K562 (cell line): ENCODE data around the gene SYDE1. TPM values are rescaled to one million over a fixed set of nuclear protein-coding genes. Genes with fewer than 3 reads are reported as not detected.

Experiments used
- ATAC-seq: fragments of 200-7000 bp; cut with Tn5 transposase; 3 replicates; pipeline ENCODE4 v1.9.1; 2020; ENCODE audit warnings: moderate library complexity
- BruUV-seq: library from RNA; stranded (reverse); fragments of 400-500 nt; replicated peaks from 2 replicates; lab custom pipeline; 2021; lab: Mats Ljungman, UMichigan
- CTCF ChIA-PET: fragments of 300-600 bp; formaldehyde crosslinking; extraction: SDS; loops from one replicate; lab custom pipeline; 2021; ENCODE audit warnings: low intra/inter-chr PET ratio; lab: Yijun Ruan, JAX
- POLR2A ChIA-PET: fragments of 300-600, 350-650 bp; sonication (Branson Sonifier 250); formaldehyde crosslinking; extraction: SDS; loops from one replicate; lab custom pipeline; 2021; ENCODE audit warnings: antibody characterized with exemption, inconsistent platforms; lab: Yijun Ruan, JAX
- DNase-seq, 4 experiments: peaks; one replicate each; pipeline versions ENCODE4 v3.0.0 to v3.0.0-alpha.2; 2011 to 2018; ENCODE audit warnings: low spot score in 3 of 4, mixed read lengths in 3 of 4; ENCODE audit errors: extremely low read depth in 1 of 4
- FAIRE-seq: peaks from 2 replicates; lab custom pipeline; 2011; peaks lifted over from hg19 to GRCh38; lab: Jason Lieb, UNC
- H2AFZ ChIP-seq: 2 replicates; pipeline ENCODE4 v1.6.0; 2011; ENCODE audit warnings: low read depth, low read length, control low read depth, inconsistent platforms
- H3K27ac ChIP-seq: fragments of 200-600 bp; 3 replicates; pipeline ENCODE4 v1.8.0; 2011; ENCODE audit warnings: low read depth, mild to moderate bottlenecking, control low read depth, inconsistent platforms, low read length, moderate library complexity, mixed read lengths; ENCODE audit errors: extremely low read depth
- H3K27me3 ChIP-seq, 2 experiments: fragments of 300-600 bp in 1 of 2; 2 replicates in 1 of 2; 3 replicates in 1 of 2; pipeline versions ENCODE4 v1.6.0 to v1.8.0; 2011; ENCODE audit warnings: inconsistent platforms in 2 of 2, low read length in 2 of 2, mild to moderate bottlenecking in 1 of 2, mixed read lengths in 1 of 2, moderate library complexity in 1 of 2; ENCODE audit not compliant: control insufficient read depth in 2 of 2, insufficient read depth in 2 of 2
- H3K36me3 ChIP-seq: fragments of 300-600 bp; 3 replicates; pipeline ENCODE4 v1.8.0; 2011; ENCODE audit warnings: mild to moderate bottlenecking, low read length, inconsistent platforms; ENCODE audit not compliant: control insufficient read depth, insufficient read depth
- H3K4me1 ChIP-seq, 2 experiments: fragments of 200-600 bp in 1 of 2; replicated peaks in 1 of 2; 2 replicates in 1 of 2; 3 replicates in 1 of 2; pipeline versions ENCODE4 v1.5.1 to v1.8.0; 2011; ENCODE audit warnings: inconsistent platforms in 2 of 2, low read length in 2 of 2, mild to moderate bottlenecking in 1 of 2, mixed read lengths in 1 of 2, moderate library complexity in 1 of 2; ENCODE audit not compliant: control insufficient read depth in 2 of 2, insufficient read depth in 2 of 2
- H3K4me2 ChIP-seq: 2 replicates; pipeline ENCODE4 v1.6.1; 2011; ENCODE audit warnings: low read length, control low read depth, inconsistent platforms, mixed read lengths; ENCODE audit not compliant: insufficient read depth
- H3K4me3 ChIP-seq: fragments of 200-600 bp; sonication (generic), shearing (Covaris generic); 2 replicates; pipeline ENCODE4 v1.5.1; 2016; ENCODE audit warnings: control low read depth, inconsistent platforms
- H3K79me2 ChIP-seq: fragments of 200-600 bp; 3 replicates; pipeline ENCODE4 v1.8.0; 2011; ENCODE audit warnings: low read length, inconsistent platforms; ENCODE audit not compliant: control insufficient read depth, insufficient read depth
- H3K9ac ChIP-seq, 2 experiments: 2 replicates each; pipeline versions ENCODE4 v1.6.0 to v1.6.1; 2011; ENCODE audit warnings: low read depth in 2 of 2, low read length in 2 of 2, control low read depth in 1 of 2, inconsistent platforms in 1 of 2, mild to moderate bottlenecking in 1 of 2, mixed read lengths in 1 of 2; ENCODE audit not compliant: insufficient read depth in 1 of 2
- H3K9me1 ChIP-seq: one replicate; pipeline ENCODE4 v1.6.0; 2011; ENCODE audit warnings: inconsistent platforms, mild to moderate bottlenecking, low read length, moderate library complexity; ENCODE audit not compliant: control insufficient read depth, insufficient read depth
- H3K9me3 ChIP-seq: replicated peaks from 2 replicates; pipeline ENCODE4 v1.5.1; 2011; ENCODE audit warnings: low read depth, low read length, inconsistent platforms; ENCODE audit not compliant: control insufficient read depth, insufficient read depth
- H4K20me1 ChIP-seq: replicated peaks from 2 replicates; pipeline ENCODE4 v1.6.1; 2011; ENCODE audit warnings: low read length, inconsistent platforms, mixed read lengths; ENCODE audit not compliant: control insufficient read depth, insufficient read depth
- BDP1 ChIP-seq: IDR thresholded peaks from 3 replicates; pipeline ENCODE4 v1.6.1; 2011; ENCODE audit not compliant: insufficient read length, insufficient read depth
- CBX3 ChIP-seq, 2 experiments: IDR thresholded peaks; 1 replicate in 1 of 2; 2 replicates in 1 of 2; pipeline ENCODE4 v1.6.1; 2012; ENCODE audit warnings: inconsistent platforms in 2 of 2, low read length in 2 of 2, borderline replicate concordance in 1 of 2, control low read depth in 1 of 2
- RAD21 ChIP-seq, 2 experiments: fragments of 250-450 bp in 1 of 2; fragments of 450-650 bp in 1 of 2; sonication (Bioruptor Pico) in 1 of 2; formaldehyde crosslinking in 1 of 2; IDR thresholded peaks in 1 of 2; conservative IDR thresholded peaks in 1 of 2; 2 replicates each; pipeline versions ENCODE4 v1.4.0 to v1.8.0; 2020 to 2022; ENCODE audit warnings: mild to moderate bottlenecking in 2 of 2, moderate library complexity in 1 of 2
- RFX1 ChIP-seq: fragments of 450-650 bp; IDR thresholded peaks from 2 replicates; pipeline ENCODE4 v1.6.1; 2016; ENCODE audit warnings: mild to moderate bottlenecking, moderate library complexity
- SMC3 ChIP-seq: conservative IDR thresholded peaks from 2 replicates; pipeline ENCODE4 v1.6.1; 2011; ENCODE audit warnings: low read depth, low read length, improper control_type of control experiment; ENCODE audit not compliant: insufficient read depth
- ZNF232 ChIP-seq: sonication (generic); formaldehyde crosslinking; IDR thresholded peaks from 2 replicates; pipeline ENCODE4 v1.8.0; 2022; ENCODE audit warnings: mild to moderate bottlenecking, missing genetic modification reagents
- ZNF274 ChIP-seq: IDR thresholded peaks from 2 replicates; pipeline ENCODE4 v1.6.1; 2011; ENCODE audit warnings: low read depth, mild to moderate bottlenecking, low read length, moderate library complexity, borderline replicate concordance
- ZNF316 ChIP-seq: fragments of 450-650 bp; IDR thresholded peaks from 2 replicates; pipeline ENCODE4 v1.6.1; 2016
- ZNF551 ChIP-seq: fragments of 250-450 bp; sonication (Bioruptor Pico); IDR thresholded peaks from 2 replicates; pipeline ENCODE4 v1.5.0; 2021; ENCODE audit warnings: mild to moderate bottlenecking, moderate library complexity
- ZNF57 ChIP-seq: fragments of 450-650 bp; formaldehyde crosslinking; IDR thresholded peaks from 2 replicates; pipeline ENCODE4 v1.4.0; 2020; ENCODE audit warnings: mild to moderate bottlenecking, moderate library complexity
- WGBS: fragments of 100-300 bp; shearing (Covaris generic); methylation state at CpG from one replicate; pipeline ENCODE4 v1.1.6; 2016; ENCODE audit warnings: low coverage, mixed read lengths; ENCODE audit not compliant: insufficient coverage; ENCODE audit errors: missing lambda C conversion rate; 5-methylcytosine and 5-hydroxymethylcytosine counted together
- in situ Hi-C: fragments of 300-500 bp; cut with MboI; formaldehyde crosslinking; loops from 4 replicates; pipeline ENCODE4 v1.15.0; 2018; ENCODE audit warnings: inconsistent platforms, mixed read lengths
- intact Hi-C: fragments of 100-400 bp; cut with micrococcal nuclease; formaldehyde crosslinking; loops from 2 replicates; pipeline ENCODE4 v1.14.2; 2022
- polyA plus RNA-seq, 8 experiments: library from polyadenylated mRNA; depleted of rRNA in 4 of 8; stranded (reverse) in 5 of 8; unstranded in 3 of 8; fragments of >200 nt; fragmentation: Nextera tagmentation in 2 of 8; fragmentation: Illumina TruSeq in 1 of 8; extraction: Ambion mirVana in 2 of 8; extraction: Trizol in 1 of 8; gene quantifications; 2 replicates each; pipeline versions ENCODE4 v1.2.1 to v1.2.3, GENCODE V29; 2011 to 2014; ENCODE audit warnings: inconsistent platforms in 1 of 8, missing spikeins in 1 of 8
- total RNA-seq, 7 experiments: library from RNA; depleted of rRNA in 6 of 7; stranded (reverse); fragments of >200 nt in 6 of 7; fragmentation: Illumina TruSeq in 2 of 7; extraction: Trizol in 2 of 7; gene quantifications; 2 replicates each; pipeline versions ENCODE4 v1.2.1 to v1.2.3, GENCODE V29; 2011 to 2021; ENCODE audit warnings: low replicate concordance in 1 of 7
- TF ChIP-seq, protein P1 (sequence below), 3 experiments: IDR thresholded peaks in 2 of 3; conservative IDR thresholded peaks in 1 of 3; 2 replicates each; pipeline ENCODE4 v1.5.1; 2011 to 2012; ENCODE audit warnings: low read length in 3 of 3, mild to moderate bottlenecking in 3 of 3, control low read depth in 2 of 3, improper control_type of control experiment in 1 of 3, inconsistent platforms in 1 of 3, low read depth in 1 of 3, mixed read lengths in 1 of 3, moderate library complexity in 1 of 3; ENCODE audit not compliant: insufficient read depth in 2 of 3

SYDE1 gene
- total and polyA plus RNA-seq, 9 of the 15 experiments (the other 6 are each of a cell fraction or from before 2014, with no cell fraction given), result 0.04 TPM; not detected in 8

DNA sequence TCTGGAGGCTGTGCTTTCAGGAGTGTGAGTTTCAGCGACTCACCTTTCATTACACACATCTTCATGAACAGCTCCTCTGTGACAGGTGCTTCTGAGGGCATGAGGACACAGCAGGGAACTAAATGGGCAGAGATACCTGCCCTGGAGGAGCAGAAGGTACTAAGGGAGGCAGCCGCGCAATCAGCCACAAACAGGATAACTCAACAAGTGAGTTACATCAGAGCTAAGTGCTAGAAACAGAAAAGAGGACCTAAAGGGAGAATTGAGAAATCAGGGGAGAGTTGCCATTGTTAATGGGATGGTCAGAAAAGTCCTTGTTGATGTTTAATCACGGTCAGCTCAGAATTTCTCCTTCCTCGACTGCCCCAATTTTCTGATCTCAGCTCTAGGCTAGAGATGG lies 42.5 kb downstream of the SYDE1 start (continued):
- TF ChIP-seq ZNF57 (CRISPR knock-in tag) (no peak), ZNF274 (no peak), BDP1 (no peak), ZNF316 (no peak), ZNF551 (CRISPR knock-in tag) (no peak)

GRCh38 chr19:15154002-15154612 lies 46.9 kb downstream of the SYDE1 start:
- in situ Hi-C loops, result no loop called here
- ATAC-seq, result peak; percentile 75
- no peak overlapping the region for H3K27ac ChIP-seq
- peaks cover 4% of the 10 kb centered on the region; the same call in 1 of the 2 replicates for H3K9me3 ChIP-seq
- no peaks in the 10 kb centered on the region; the same call in 1 of the 2 replicates for H4K20me1 ChIP-seq
- FAIRE-seq, result peak; percentile 80
- no peak overlapping the region for H3K4me2 ChIP-seq
- peak; percentile 58 to 72 (median 68) for DNase-seq
- no peak overlapping the region for H3K9ac ChIP-seq
- CTCF ChIA-PET, result interaction anchor here (0.6 to 1.6 kb wide), 3 partner anchors 402 to 792 kb away, joined by 3 to 19 read pairs (median 3); no protein-coding TSS in a partner anchor
- no peak overlapping the region for H2AFZ ChIP-seq
- intact Hi-C loops, result loop anchor here (5.0 to 10.0 kb wide), 2 partner anchors 269 to 403 kb away; partner anchors contain the start of gene OR7A17
- POLR2A ChIA-PET, result interaction anchor here (0.9 kb wide), 1 partner anchor 20 kb away, joined by 3 read pairs; no protein-coding TSS in a partner anchor
- H3K79me2 ChIP-seq, result no peaks in the 10 kb centered on the region
- H3K36me3 ChIP-seq, result no peaks in the 10 kb centered on the region
- no TSS peak for BruUV-seq
- no peak overlapping the region for H3K4me3 ChIP-seq
- H3K4me1 ChIP-seq, result no peaks in the 10 kb centered on the region
- no peaks in the 10 kb centered on the region for H3K9me1 ChIP-seq
- 35% methylated on average over 3 of the region's 3 CpGs for WGBS
- peaks cover 0 to 4% of the 10 kb centered on the region in 2 experiments; a peak in 1 of 5 replicates for H3K27me3 ChIP-seq
- TF ChIP-seq, protein P1, sequence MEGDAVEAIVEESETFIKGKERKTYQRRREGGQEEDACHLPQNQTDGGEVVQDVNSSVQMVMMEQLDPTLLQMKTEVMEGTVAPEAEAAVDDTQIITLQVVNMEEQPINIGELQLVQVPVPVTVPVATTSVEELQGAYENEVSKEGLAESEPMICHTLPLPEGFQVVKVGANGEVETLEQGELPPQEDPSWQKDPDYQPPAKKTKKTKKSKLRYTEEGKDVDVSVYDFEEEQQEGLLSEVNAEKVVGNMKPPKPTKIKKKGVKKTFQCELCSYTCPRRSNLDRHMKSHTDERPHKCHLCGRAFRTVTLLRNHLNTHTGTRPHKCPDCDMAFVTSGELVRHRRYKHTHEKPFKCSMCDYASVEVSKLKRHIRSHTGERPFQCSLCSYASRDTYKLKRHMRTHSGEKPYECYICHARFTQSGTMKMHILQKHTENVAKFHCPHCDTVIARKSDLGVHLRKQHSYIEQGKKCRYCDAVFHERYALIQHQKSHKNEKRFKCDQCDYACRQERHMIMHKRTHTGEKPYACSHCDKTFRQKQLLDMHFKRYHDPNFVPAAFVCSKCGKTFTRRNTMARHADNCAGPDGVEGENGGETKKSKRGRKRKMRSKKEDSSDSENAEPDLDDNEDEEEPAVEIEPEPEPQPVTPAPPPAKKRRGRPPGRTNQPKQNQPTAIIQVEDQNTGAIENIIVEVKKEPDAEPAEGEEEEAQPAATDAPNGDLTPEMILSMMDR (IDR thresholded peaks at IDR 0.05 in 2 of 3, conservative IDR thresholded peaks at IDR 0.05 in 1 of 3; ENCODE audit: insufficient read depth in 2 of 3, low read depth in 1 of 3, low read length in 3 of 3), result peak; percentile 68 to 76 (median 69)
- TF ChIP-seq CBX3 (IDR thresholded peaks at IDR 0.05; ENCODE audit: borderline replicate concordance in 1 of 2, low read length in 2 of 2) (peak in 1 of 2 experiments; percentile 57; a peak in 1 of 3 replicates), RAD21 (CRISPR knock-in tag; conservative IDR thresholded peaks at IDR 0.05 in 1 of 2, IDR thresholded peaks at IDR 0.05 in 1 of 2) (peak; percentile 26 to 69; a peak in 2 of 4 replicates), SMC3 (0 out of 2 replicates have a peak, but pooled peaks have one; percentile 39), ZNF232 (CRISPR knock-in tag) (no peak), RFX1 (no peak)
